ENCODE measurements around the gene COQ8A.

GRCh38 chr1:226974544-226975258, 34.6 kb downstream of the COQ8A start:
- TF ChIP-seq POLR2AphosphoS5 (IDR thresholded peaks at IDR 0.05; ENCODE audit: low read depth, low read length) (no peak), PAX5 (IDR thresholded peaks at IDR 0.05; ENCODE audit: insufficient read depth, low read length, severe bottlenecking) (no peak), POLR2A (IDR thresholded peaks at IDR 0.05; ENCODE audit: low read depth, low read length) (no peak)
